SK-N-SH treated with all-trans-retinoic acid at 6 μM for 48 hours (cell line): ENCODE measurements around the gene PCIF1.
A peak's percentile ranks its signal among the peaks of the same experiment; 100 is the strongest.

ENCODE experiments used
- ARNTL ChIP-seq: fragments of 450-650 bp; formaldehyde crosslinking; IDR thresholded peaks from 2 replicates; pipeline ENCODE4 v1.5.0; 2020; ENCODE audit warnings: low read depth, mild to moderate bottlenecking, moderate library complexity, borderline replicate concordance
- ESRRG ChIP-seq: fragments of 250-450 bp; sonication (Bioruptor Pico); IDR thresholded peaks from 2 replicates; pipeline ENCODE4 v1.6.1; 2021; ENCODE audit warnings: mild to moderate bottlenecking
- RARB ChIP-seq: fragments of 250-450 bp; sonication (Bioruptor Pico); IDR thresholded peaks from 2 replicates; pipeline ENCODE4 v1.8.0; 2021; ENCODE audit warnings: mild to moderate bottlenecking, moderate library complexity
- SNAI2 ChIP-seq: fragments of 250-450 bp; sonication (Bioruptor Pico); IDR thresholded peaks from 2 replicates; pipeline ENCODE4 v1.5.0; 2020; ENCODE audit warnings: mild to moderate bottlenecking, moderate library complexity
- TOX ChIP-seq: fragments of 250-450 bp; sonication (Bioruptor Pico); IDR thresholded peaks from 2 replicates; pipeline ENCODE4 v1.8.0; 2021; ENCODE audit warnings: mild to moderate bottlenecking, moderate library complexity, borderline replicate concordance
- ZFP30 ChIP-seq: fragments of 450-650 bp; formaldehyde crosslinking; IDR thresholded peaks from 2 replicates; pipeline ENCODE4 v1.5.0; 2022; ENCODE audit warnings: mild to moderate bottlenecking, moderate library complexity
- TF ChIP-seq, protein P1 (sequence below): fragments of 250-450 bp; sonication (Bioruptor Pico); IDR thresholded peaks from 2 replicates; pipeline ENCODE4 v1.8.0; 2020; ENCODE audit warnings: mild to moderate bottlenecking, moderate library complexity, borderline replicate concordance
- TF ChIP-seq, protein P2 (sequence below): fragments of 250-450 bp; sonication (Bioruptor Pico); IDR thresholded peaks from 2 replicates; pipeline ENCODE4 v1.5.1; 2021; ENCODE audit warnings: mild to moderate bottlenecking, moderate library complexity
- TF ChIP-seq, protein P3 (sequence below): fragments of 250-450 bp; sonication (Bioruptor Pico); IDR thresholded peaks from 2 replicates; pipeline ENCODE4 v1.5.0; 2020; ENCODE audit warnings: mild to moderate bottlenecking, moderate library complexity

DNA sequence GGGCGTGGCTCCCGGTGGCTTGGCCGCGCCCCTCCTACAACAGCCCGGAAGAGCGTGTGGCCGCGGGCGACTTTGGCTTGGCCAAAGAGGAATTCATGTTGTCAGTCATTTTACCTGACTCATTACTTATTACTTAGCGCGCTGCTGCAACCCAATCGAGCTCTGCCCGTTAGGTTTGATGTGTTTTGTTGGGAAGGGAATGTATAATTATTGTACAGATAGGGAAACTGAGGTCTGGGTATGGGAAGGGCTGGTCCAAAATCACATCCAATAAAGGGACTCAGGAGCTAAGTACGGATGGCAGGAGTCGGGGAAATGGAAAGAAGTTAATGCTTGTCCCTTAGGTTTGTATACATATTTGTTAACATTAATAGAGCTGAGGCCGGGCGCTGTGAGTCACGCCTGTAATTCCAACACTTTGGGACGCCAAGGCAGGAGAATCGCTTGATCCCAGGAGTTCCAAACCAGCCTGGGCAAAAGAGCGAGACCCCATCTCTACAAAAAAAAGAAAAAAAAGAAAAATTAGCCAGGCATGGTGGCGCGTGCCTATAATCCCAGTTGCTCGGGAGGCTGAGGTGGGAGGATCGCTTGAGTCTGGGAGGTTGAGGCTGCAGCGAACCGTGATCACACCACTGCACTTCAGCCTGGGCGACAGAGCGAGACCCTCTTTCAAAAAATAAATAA lies 38.2 kb downstream of the PCIF1 start:
- TF ChIP-seq, protein P1, sequence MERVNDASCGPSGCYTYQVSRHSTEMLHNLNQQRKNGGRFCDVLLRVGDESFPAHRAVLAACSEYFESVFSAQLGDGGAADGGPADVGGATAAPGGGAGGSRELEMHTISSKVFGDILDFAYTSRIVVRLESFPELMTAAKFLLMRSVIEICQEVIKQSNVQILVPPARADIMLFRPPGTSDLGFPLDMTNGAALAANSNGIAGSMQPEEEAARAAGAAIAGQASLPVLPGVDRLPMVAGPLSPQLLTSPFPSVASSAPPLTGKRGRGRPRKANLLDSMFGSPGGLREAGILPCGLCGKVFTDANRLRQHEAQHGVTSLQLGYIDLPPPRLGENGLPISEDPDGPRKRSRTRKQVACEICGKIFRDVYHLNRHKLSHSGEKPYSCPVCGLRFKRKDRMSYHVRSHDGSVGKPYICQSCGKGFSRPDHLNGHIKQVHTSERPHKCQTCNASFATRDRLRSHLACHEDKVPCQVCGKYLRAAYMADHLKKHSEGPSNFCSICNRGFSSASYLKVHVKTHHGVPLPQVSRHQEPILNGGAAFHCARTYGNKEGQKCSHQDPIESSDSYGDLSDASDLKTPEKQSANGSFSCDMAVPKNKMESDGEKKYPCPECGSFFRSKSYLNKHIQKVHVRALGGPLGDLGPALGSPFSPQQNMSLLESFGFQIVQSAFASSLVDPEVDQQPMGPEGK (CRISPR knock-in tag), result no peak
- no peak for TF ChIP-seq SNAI2 (CRISPR knock-in tag)
- no peak for TF ChIP-seq ZFP30 (CRISPR knock-in tag)
- TF ChIP-seq ARNTL (CRISPR knock-in tag), result no peak
- TF ChIP-seq RARB (CRISPR knock-in tag), result no peak; the same call in 1 of the 2 replicates
- TF ChIP-seq, protein P2, sequence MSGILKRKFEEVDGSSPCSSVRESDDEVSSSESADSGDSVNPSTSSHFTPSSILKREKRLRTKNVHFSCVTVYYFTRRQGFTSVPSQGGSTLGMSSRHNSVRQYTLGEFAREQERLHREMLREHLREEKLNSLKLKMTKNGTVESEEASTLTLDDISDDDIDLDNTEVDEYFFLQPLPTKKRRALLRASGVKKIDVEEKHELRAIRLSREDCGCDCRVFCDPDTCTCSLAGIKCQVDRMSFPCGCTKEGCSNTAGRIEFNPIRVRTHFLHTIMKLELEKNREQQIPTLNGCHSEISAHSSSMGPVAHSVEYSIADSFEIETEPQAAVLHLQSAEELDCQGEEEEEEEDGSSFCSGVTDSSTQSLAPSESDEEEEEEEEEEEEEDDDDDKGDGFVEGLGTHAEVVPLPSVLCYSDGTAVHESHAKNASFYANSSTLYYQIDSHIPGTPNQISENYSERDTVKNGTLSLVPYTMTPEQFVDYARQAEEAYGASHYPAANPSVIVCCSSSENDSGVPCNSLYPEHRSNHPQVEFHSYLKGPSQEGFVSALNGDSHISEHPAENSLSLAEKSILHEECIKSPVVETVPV (CRISPR knock-in tag), result no peak
- TF ChIP-seq, protein P3, sequence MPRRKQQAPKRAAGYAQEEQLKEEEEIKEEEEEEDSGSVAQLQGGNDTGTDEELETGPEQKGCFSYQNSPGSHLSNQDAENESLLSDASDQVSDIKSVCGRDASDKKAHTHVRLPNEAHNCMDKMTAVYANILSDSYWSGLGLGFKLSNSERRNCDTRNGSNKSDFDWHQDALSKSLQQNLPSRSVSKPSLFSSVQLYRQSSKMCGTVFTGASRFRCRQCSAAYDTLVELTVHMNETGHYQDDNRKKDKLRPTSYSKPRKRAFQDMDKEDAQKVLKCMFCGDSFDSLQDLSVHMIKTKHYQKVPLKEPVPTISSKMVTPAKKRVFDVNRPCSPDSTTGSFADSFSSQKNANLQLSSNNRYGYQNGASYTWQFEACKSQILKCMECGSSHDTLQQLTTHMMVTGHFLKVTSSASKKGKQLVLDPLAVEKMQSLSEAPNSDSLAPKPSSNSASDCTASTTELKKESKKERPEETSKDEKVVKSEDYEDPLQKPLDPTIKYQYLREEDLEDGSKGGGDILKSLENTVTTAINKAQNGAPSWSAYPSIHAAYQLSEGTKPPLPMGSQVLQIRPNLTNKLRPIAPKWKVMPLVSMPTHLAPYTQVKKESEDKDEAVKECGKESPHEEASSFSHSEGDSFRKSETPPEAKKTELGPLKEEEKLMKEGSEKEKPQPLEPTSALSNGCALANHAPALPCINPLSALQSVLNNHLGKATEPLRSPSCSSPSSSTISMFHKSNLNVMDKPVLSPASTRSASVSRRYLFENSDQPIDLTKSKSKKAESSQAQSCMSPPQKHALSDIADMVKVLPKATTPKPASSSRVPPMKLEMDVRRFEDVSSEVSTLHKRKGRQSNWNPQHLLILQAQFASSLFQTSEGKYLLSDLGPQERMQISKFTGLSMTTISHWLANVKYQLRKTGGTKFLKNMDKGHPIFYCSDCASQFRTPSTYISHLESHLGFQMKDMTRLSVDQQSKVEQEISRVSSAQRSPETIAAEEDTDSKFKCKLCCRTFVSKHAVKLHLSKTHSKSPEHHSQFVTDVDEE (CRISPR knock-in tag), result peak; percentile 70; the same call in 1 of the 2 replicates
- no peak for TF ChIP-seq TOX (CRISPR knock-in tag)
- TF ChIP-seq ESRRG, result no peak
